Heart left ventricle (tissue), 13 donors: Measurements from ENCODE around the gene WDFY3.

Experiments used
- POLR2A ChIP-seq, 2 donors: fragments of 450-650 bp; IDR thresholded peaks; one replicate each; pipeline ENCODE4 v1.6.1; 2017; ENCODE audit warnings: antibody characterized with exemption in 2 of 2, mild to moderate bottlenecking in 2 of 2, moderate library complexity in 2 of 2
- TF ChIP-seq, protein P1 (sequence below), 12 donors: fragments of 200-600 bp; sonication (generic) in 4 of 12; IDR thresholded peaks; one replicate each; pipeline versions ENCODE4 v1.5.0 to v1.8.0; 2018 to 2022; ENCODE audit warnings: antibody characterized with exemption in 12 of 12, mild to moderate bottlenecking in 5 of 12
- donor health status: ischemic (EF 13 %, LVEDD 7.1; RV severe dilation, severe dysfunction).
- donor health status: DM: no; HTN: yes; CAD: no.
- donor health status: DM: no; HTN: no; CAD: no.
- donor health status: ischemic (EF 25% LVEDD 6.9; RV normal size, moderate dysfunction).
- donor health status: ischemic (EF 25% LVEDD 5.7; RV mildly dilated, moderate dysfunction).
- donor health status: ischemic (EF 35%, LVEDD 5.7; RV mildly dilated, moderate dysfunction).
- donor health status: nonischemic (EF 11% LVEDD 7.7; RV severe dilation, severe dysfunction).
- donor health status: DM: yes; HTN: yes; CAD: no.
- donor health status: PGD.
- donor health status: ischemic (EF 29% LVEDD 5.4; RV normal size, mild dysfunction).
- donor health status: nonischemic (EF 23%, LVEDD 6.1; RV moderate dilation, normal function).

- TF ChIP-seq, protein P1, sequence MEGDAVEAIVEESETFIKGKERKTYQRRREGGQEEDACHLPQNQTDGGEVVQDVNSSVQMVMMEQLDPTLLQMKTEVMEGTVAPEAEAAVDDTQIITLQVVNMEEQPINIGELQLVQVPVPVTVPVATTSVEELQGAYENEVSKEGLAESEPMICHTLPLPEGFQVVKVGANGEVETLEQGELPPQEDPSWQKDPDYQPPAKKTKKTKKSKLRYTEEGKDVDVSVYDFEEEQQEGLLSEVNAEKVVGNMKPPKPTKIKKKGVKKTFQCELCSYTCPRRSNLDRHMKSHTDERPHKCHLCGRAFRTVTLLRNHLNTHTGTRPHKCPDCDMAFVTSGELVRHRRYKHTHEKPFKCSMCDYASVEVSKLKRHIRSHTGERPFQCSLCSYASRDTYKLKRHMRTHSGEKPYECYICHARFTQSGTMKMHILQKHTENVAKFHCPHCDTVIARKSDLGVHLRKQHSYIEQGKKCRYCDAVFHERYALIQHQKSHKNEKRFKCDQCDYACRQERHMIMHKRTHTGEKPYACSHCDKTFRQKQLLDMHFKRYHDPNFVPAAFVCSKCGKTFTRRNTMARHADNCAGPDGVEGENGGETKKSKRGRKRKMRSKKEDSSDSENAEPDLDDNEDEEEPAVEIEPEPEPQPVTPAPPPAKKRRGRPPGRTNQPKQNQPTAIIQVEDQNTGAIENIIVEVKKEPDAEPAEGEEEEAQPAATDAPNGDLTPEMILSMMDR (IDR thresholded peaks at IDR 0.05), result no peak
- no peak for TF ChIP-seq POLR2A (IDR thresholded peaks at IDR 0.05)
Measured at GRCh38 chr4:84956014-84956413, 10.5 kb downstream of the WDFY3 start.
